Activated naive CD4-positive, alpha-beta T cell (primary cell): ENCODE results near the gene LDLRAD1.
"Not testable (repeated sequence)": the region's sequence is repeated elsewhere in the genome, so short reads cannot be mapped to it uniquely, and the experiment has no call there.

Experiments used
- DNase-seq, 4 experiments: peaks; one replicate each; lab custom pipeline; 2025; lab: John Stamatoyannopoulos, UW

The LDLRAD1 gene

DNA sequence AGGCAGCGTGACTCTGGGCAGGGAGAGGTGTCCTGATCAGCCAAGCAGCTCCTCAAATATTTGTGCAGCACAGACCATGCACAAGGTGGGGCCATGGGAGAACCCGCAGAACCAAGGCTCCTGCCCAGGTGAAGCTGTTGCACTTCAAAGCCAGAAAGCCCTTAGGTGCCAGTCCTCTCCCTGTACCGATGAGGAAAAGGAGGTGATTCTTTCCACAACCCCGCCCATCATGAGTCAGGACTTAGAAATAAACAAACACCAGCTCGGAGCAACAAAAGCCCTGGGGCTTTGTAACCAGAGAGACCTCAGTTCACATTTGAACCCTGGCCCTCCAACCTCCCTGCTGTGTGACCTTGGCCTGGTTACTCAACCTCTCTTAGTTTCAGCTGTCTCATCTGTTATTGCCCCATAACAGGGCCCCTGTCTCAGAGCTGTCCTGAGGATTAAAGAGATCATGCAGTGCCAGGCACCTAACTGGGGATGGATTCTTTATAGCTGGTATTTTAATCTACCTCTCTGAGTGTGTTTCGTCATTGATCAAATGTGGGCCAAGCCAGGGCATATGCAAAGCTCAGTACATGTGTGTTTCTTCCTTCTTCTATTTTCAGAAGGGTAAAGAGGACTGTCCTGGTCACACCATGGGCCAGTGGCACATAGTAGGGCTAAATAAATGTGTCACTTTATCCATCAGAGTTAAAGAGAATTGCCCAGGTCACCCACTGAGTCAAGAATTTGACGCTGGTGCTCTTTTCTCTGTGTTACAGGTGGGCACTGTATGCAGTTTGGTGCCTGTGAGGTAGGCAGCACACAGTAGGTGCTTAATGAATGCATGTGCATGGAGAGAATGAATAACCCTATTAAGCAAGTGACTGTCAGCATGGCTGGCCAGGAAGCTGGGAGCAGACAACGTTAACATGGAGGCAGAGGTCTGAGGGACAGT, 1.4 kb downstream of the LDLRAD1 start:
- no peak for DNase-seq

DNA sequence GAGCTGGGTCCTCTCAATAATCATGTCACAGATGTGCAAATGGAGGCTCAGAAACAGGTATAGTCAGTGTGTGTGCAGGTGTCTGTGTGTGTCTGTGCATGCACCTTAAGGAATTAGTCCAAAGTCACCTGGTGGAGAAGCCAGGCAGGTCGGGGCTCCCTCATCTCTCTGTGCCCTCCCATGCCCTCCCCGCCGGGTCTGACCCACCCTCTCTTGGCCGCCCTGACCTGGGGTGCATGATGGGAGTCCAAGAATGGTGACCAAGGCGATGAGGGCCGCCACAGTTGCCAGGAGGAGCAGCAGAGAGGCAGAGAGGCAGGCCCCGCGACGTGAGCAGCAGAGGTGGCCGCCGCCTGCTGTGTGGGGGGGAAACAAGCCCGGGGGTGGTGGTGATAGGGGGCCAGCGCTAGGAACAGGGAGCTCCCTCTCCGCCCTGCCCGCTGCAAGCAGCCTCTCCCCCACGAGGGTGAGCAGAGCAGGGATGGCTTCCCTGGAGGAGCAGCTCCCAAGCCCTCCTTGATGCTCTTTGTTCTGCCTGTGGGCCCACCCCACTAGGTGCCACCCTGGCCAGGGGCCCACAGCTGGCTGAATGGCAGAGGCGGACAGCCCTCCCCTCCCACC, 3.9 kb downstream of the LDLRAD1 start:
- no peak for DNase-seq

DNA sequence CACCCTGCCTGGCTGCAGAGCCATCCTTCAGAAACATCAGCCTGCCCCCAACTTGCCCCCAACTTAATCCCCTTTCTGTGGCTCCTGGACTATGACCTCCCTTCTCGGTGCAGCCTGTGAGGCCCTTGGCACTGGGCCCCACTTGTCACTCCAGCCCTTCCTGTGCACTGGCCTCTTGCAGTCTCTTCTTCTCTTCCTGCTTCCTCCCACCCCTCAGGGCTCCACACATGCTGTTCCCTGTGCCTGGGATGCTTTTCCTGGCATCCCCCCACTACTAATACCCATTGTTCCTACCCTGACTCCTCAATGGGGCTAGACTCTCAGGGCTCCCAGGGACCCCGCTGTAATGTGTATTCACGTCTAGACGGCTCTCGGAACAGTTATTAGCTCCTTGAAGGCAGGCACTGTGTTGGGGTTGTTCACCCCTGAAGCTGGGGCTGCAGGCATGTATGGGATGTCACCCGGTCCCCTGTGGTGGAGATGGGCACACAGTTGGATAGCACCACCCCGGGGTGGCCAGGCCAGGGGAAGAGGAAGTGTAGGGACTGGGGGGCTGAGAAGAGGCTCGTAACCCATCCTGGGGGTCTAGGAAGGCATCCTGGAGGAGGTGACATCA, 4.5 kb downstream of the LDLRAD1 start:
- no peak for DNase-seq

DNA sequence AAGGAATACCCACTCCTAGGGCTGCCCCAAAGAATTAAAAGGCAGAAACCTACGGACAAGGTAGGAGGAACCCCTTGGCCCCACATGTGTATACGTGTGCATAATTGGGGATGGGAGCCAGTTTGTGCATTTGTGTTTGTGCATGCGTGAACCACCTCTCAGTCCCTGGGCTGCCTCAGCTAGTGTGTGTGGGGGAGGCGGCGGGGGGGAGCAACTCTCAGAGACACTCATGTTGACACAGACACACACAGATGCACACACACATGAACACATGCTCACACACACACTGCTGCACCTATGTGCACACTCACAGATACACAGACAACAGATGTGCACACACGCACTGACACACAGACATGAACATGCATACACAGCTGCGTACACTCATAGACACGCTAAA, 5.1 kb downstream of the LDLRAD1 start:
- no peak for DNase-seq

DNA sequence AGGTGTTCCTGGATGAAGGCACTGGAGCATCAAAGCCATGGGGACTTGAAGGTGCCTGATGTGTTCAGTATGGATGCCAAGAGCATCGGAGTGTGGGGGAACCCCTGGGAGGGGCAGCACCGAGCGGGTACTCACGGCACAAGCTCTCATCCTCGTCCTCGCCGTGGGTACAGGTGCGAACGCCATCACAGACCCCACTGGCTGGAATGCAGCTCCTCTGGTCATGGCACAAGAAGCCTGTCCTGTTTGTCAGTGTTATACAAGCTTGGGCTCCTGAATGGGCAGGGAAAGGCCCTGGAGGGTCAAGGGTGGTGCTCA, 6.0 kb downstream of the LDLRAD1 start:
- no peak for DNase-seq

DNA sequence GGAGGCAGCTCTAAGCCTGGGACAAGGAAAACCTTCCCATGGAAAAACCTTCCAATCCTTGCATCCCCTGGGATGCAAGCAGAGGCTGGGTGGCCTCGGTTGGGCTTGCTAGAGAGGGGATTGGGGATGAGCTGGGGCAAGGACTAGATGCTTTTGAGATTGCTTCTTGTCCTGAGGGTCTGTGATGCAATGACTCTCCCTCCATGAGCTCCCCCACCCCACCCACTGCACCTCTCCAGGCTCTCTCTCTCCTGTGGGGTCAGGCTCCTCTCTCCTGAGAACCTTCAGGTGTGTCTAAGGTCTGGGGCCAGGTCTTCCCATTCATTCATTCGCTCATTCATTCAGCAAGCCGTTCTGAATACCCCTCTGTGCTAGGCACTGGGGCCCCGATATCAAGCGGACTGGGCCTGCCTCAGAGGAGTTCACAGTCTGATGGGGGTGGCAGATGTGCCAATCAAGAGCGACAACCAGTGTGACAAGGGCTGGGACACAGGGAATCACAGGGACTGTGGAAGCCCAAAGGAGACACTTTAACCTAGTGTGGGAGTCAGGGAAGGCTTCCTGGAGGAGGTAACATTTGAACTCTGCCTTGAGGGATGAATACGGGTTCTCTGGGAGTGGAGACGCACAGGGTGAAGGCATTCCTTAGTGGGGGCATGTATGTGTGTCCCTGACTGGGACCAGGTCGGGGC, 6.5 kb downstream of the LDLRAD1 start:
- DNase-seq: no peak

DNA sequence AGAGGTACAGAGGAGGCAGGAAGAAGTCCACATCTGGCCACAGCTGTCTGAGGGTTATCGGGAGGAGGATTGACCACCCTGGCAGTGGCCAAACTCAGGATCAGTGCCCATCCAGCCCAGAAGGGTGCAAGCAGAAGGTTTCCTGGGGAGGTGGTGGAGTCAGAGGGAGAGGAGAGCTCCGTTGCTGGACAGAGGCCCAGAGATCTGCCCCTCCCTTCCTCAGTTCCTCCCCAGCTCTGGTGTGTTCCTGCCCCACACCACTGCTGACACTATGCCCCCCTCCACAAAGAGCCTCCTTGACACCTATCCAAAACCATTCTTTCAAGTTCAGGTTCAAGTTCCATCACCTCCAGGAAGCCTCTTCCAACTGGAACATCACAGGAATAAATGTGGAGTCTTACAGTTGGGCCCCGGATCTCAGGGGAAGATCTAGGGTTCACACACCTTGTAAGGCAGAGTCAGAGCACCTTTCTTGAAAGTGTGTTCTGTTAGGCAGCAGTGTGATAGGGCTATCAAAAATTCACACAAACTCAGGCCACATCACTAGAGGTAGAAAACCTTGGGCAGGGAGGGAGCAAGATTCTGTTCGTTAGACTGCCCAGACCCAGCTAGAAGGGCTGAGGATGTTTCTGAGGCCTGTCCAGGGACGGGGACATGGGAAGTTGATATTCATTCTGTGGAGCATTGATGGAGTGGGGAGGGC, 7.4 kb downstream of the LDLRAD1 start:
- DNase-seq: no peak

DNA sequence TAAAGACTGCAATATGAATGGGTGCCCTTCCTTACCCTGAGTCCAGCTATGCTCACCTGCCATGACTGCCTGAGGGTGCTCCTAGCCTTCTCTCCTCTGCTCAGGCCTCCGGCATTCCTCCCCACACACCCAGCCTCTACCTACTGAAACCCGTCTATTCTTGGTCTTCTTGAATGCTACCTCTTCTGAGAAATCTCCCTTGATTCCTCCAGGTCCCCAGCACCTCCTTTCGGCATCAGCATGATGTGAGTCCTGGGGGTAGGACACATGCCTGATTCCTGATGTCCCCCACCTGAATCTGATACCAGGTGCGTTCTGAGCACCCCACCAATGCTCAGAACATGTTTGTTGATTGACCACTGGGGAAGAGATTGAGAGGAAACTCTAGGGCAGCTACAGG, 8.6 kb downstream of the LDLRAD1 start:
- DNase-seq: no peak

DNA sequence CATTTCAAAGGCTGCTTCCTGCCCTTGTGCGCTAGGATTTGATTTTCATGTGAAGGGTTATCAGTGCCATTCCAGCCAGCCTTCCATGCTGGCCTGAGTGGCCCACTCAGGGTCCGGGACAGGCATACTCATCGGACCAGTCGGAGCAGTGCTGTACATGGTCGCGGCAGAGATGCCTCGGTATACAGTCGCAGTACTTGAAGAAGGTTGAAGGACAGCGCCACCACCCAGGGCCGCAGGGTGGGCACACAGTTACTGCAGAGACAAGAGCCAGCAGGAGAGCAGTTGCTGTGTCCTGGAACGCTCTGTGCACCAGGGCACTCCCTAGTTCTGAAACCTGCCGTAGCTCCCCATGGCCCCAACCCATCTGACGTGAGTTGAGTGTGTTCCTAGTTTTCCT, 9.1 kb downstream of the LDLRAD1 start:
- DNase-seq: no peak

DNA sequence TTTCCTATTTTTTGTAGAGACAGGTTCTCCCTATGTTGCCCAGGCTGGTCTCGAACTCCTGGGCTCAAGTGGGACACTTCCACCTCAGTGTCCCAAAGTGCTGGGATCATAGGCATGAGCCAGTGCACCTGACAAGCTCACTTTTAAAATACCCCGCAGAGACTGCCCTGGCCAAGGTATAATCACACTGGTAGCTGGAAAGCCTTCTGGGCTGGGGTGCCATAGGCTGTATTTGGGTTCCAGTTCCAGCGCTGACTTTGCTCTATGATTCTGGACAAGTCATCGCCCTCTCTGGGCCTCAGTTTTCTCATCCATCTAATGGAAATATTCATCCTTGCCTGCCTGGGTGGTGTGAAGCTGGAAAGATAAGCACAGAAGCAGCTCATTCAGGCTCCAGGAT, 10.4 kb downstream of the LDLRAD1 start:
- DNase-seq: no peak

DNA sequence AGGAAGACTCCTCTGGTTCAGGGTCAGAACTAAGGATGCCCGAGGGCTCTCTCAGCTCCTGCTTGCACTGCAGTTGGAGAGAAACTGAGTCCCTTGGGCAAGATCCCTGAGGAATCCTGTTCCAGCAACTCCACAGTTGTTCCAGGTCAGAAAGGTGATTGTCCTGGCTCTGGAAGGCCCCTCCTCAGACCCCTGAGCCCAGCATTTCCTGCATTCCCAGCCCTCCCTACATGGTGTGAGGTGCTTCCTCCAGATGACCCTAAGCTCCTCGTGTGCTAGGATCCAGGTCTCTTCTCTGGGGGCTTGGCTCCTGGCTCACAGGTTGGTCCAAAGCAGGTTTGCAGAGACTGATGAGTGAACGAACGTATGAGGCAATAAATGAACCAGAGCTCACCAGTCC, 11.5 kb downstream of the LDLRAD1 start:
- DNase-seq: no peak

DNA sequence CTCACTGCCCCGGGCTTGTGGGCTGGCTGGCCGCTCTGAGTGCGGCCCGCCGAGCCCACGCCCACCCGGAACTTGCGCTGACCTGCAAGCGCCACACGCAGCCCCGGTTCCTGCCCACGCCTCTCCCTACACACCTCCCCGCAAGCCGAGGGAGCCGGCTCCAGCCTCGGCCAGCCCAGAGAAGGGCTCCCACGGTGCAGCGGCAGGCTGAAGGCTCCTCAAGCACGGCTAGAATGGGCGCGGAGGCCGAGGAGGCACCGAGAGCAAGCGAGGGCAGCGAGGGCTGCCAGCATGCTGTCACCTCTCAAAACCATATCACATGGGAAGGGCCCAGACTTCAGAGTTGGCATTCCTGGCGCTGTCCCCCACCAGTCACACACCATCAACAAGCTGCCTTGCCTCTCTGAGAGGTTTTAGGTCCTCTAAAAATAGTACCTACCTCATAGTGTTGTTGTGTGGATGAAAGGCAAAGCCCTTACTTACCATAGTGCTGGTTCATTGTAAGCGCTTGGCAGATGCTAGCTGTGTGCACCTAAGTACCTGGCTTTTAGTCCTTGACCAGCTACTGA, 13.4 kb downstream of the LDLRAD1 start:
- DNase-seq: no peak

DNA sequence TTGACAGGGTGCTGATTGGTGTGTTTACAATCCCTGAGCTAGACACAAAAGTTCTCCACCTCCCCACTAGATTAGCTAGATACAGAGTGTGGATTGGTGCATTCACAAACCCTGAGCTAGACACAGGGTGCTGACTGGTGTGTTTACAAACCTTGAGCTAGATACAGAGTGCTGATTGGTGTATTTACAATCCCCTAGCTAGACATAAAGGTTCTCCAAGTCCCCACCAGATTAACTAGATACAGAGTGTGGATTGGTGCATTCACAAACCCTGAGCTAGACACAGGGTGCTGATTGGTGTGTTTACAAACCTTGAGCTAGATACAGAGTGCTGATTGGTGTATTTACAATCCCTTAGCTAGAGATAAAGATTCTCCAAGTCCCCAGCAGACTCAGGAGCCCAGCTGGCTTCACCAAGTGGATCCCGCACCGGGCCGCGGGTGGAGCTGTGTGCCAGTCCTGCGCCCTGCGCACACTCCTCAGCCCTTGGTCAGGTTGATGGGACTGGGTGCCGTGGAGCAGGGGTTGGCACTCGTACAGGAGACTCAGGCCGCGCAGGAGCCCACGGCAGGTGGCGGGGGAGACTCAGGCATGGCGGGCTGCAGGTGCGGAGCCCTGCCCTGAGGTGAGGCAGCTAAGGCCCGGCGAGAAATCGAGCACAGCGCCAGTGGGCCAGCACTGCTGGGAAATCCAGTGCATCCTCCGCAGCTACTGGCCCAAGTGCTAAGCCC, 14.1 kb downstream of the LDLRAD1 start:
- DNase-seq: not testable (repeated sequence)

DNA sequence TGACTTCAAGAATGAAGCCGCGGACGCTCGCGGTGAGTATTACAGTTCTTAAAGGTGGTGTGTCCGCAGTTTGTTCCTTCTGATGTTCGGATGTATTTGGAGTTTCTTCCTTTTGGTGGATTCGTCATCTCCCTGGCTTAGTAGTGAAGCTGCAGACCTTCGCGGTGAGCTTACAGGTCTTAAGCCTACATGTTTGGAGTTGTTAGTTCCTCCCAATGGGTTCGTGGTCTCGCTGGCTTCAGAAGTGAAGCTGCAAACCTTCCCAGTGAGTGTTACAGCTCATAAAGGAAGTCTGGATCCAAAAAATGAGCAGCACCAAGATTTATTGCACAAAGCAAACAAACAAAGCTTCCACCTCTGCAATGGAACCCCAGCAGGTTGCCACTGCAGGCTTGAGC, 14.7 kb downstream of the LDLRAD1 start:
- no peak for DNase-seq

DNA sequence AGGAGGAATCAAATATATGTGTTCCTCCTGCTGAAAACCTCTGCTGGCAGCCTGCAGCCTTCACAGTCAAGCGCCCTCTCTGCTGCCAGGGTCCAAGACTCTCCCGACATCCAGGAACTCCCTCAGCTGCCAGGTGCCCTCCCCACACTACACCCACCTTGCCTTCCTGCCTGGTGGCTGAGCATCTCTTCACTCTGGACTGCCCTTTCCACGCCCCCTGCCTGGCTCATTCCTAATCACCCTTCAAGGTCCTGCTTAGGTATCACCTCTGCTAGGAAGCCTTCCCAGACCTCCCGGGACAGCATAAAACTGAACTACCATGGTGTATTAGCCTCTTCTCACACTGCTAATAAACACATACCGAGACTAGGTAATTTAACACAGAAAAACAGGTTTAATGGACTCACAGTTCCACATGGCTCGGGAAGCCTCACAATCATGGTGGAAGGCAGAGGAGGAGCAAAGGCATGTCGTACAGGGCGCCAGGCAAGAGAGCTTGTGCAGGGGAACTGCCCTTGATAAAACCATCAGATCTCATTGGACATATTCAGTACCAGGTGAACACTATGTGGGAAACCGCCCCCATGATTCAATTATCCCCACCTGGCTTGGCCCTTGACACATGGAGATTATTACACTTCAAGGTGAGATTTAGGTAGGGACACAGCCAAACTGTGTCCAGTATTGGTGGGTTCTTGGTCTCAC, 15.3 kb downstream of the LDLRAD1 start:
- DNase-seq: no peak

DNA sequence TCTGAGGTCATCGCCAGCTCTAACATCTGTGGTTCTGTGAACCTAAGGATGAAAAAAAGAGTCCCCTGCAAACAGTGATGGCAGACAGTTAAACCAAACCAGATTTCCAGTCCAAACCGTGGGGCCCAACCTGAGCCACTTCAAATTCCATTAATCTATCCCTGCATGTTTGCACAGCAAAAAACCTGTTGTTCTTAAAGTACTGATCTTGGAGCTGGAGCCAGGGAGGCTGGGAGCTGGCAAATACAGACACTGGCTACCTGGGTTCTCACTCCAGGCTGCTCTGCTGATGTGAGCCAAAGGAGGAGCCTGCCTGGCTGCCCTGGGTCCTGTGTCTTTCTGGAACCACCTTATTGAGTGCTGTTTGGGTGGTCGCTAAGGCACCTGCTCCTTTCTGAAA, 16.4 kb downstream of the LDLRAD1 start:
- no peak for DNase-seq

DNA sequence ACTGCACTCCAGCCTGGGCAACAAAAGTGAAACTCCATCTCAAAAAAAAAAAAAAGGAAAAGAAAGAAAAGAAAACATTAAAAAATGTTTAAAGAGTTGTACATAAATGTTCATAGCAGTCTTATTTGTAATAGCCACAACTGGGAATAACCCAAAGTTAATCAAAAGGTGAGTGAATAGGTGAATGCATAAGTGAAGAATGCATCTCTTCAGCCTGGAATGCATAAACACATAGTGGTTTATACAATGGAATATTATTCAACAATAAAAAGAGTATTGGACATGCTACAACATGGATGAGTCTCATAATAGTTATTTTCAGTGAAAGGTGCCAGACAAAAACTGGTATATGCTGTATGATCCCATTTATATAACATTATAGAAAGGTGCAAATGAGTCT, 18.1 kb downstream of the LDLRAD1 start:
- no peak for DNase-seq

DNA sequence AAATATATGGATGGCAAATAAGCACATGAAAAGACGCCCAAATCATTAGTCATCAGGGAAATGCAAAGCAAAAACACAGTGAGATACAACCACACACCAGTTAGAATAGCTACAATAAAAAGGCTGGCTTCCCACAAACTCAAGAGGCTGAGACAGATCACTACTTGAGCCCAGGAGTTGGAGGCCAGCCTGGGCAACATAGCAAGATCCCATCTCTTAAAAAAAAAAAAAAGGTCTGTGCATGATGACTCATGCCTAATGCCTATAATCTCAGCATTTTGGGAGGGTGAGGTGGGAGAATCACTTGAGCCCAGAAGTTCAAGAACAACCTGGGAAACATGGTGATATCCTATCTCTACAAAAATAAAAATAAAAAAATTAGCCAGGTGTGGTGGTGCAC, 19.8 kb downstream of the LDLRAD1 start:
- no peak for DNase-seq

DNA sequence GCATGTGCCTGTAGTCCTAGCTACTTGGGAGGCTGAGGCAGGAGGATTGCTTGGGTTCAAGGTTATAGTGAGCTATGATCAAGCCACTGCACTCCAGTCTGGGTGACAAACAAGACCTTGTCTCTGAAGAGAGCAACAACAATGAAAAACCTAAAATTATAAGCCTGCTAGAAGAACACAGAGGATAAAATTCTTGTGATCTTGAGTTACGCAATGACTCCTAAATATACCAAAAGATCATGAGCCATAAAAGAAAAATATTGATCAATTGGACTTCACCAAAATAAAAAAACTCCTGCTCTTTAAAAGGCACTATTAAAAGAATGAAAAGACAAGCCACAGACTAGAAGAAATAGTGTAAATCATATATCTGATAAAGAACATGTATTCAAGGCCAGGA, 22.3 kb downstream of the LDLRAD1 start:
- DNase-seq: no peak

DNA sequence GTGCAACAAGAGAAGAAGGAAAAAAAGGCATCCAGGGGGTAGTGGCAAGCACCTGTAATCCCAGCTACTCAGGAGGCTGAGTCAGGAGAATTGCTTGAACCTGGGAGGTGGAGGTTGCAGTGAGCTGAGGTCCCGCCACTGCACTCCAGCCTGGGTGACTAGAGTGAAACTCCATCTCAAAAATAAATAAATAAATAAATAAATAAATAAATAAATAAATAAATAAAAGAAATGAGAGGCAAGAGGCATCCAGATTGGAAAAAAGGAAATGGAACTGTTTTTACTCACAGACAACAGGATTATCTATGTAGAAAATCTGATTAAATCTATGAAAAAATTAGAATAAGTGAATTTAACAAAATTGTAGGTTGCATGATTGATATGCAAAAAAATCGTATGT, 23.5 kb downstream of the LDLRAD1 start:
- not testable (repeated sequence) for DNase-seq
